Natural killer cell (primary cell): ENCODE results near the gene LPAR2. TPM values are rescaled to one million over a fixed set of nuclear protein-coding genes. Genes with fewer than 3 reads are reported as not detected.

Source experiments
- ATAC-seq, 3 donors: fragments of 150-1000 bp in 2 of 3; fragments of 200-7000 bp in 1 of 3; cut with Tn5 transposase; 1 replicate in 1 of 3; 2 replicates in 2 of 3; pipeline ENCODE4 v1.10.0; 2021; ENCODE audit warnings: mild to moderate bottlenecking in 2 of 3, moderate library complexity in 2 of 3
- DNase-seq, 2 donors: peaks; one replicate each; pipeline versions ENCODE4 v3.0.0 to v3.0.0-alpha.2; 2013 to 2021; ENCODE audit warnings: mixed read lengths in 1 of 2
- H3K27ac ChIP-seq: one replicate; pipeline ENCODE4 v1.5.1; 2013; ENCODE audit warnings: mild to moderate bottlenecking, low read length
- H3K27me3 ChIP-seq: one replicate; pipeline ENCODE4 v1.6.1; 2013; ENCODE audit warnings: low read length; ENCODE audit not compliant: control insufficient read depth, insufficient read depth
- H3K36me3 ChIP-seq: one replicate; pipeline ENCODE4 v1.6.1; 2013; ENCODE audit warnings: low read length; ENCODE audit not compliant: control insufficient read depth, insufficient read depth
- H3K4me1 ChIP-seq: one replicate; pipeline ENCODE4 v1.6.1; 2013; ENCODE audit warnings: low read length; ENCODE audit not compliant: control insufficient read depth, insufficient read depth
- H3K4me3 ChIP-seq: one replicate; pipeline ENCODE4 v1.5.1; 2013; ENCODE audit warnings: low read length
- H3K9me3 ChIP-seq: one replicate; pipeline ENCODE4 v1.6.1; 2013; ENCODE audit warnings: low read length; ENCODE audit not compliant: control insufficient read depth, insufficient read depth
- H3K27ac Mint-ChIP-seq, 2 donors: one replicate each; pipeline ENCODE4 v1.8.0; 2022; ENCODE audit warnings: mild to moderate bottlenecking in 2 of 2, mixed read lengths in 2 of 2, moderate library complexity in 1 of 2
- H3K27me3 Mint-ChIP-seq, 2 donors: one replicate each; pipeline ENCODE4 v1.8.0; 2022; ENCODE audit warnings: low read depth in 2 of 2, mixed read lengths in 2 of 2
- H3K36me3 Mint-ChIP-seq: one replicate; pipeline ENCODE4 v1.8.0; 2022; ENCODE audit warnings: mixed read lengths
- H3K4me1 Mint-ChIP-seq, 2 donors: one replicate each; pipeline ENCODE4 v1.8.0; 2022; ENCODE audit warnings: mixed read lengths in 2 of 2
- H3K4me3 Mint-ChIP-seq: one replicate; pipeline ENCODE4 v1.8.0; 2022; ENCODE audit warnings: mild to moderate bottlenecking, moderate library complexity, mixed read lengths
- H3K9me3 Mint-ChIP-seq, 2 donors: one replicate each; pipeline ENCODE4 v1.8.0; 2022; ENCODE audit warnings: mixed read lengths in 2 of 2
- WGBS: methylation state at CpG from one replicate; pipeline ENCODE4 v1.1.7; 2013; ENCODE audit warnings: missing lambda C conversion rate; ENCODE audit not compliant: insufficient coverage; 5-methylcytosine and 5-hydroxymethylcytosine counted together
- intact Hi-C: fragments of 100-400 bp; cut with micrococcal nuclease; formaldehyde crosslinking; loops from one replicate; pipeline ENCODE4 v1.14.2; 2022
- total RNA-seq, 4 donors: library from RNA; stranded (reverse); fragments of 120-200 nt in 1 of 4; gene quantifications; one replicate each; pipeline versions ENCODE4 v1.2.3 to v1.2.4, GENCODE V29; 2013 to 2022
- TF ChIP-seq, protein P1 (sequence below): fragments of 200-600 bp; IDR thresholded peaks from one replicate; pipeline ENCODE4 v1.8.0; 2022; ENCODE audit warnings: antibody characterized with exemption

The LPAR2 gene
- total RNA-seq, 3 donors from 2014 or later (not counting 1 experiment from before 2014, with no cell fraction given) = 52.1 to 81.5 (median 56.4) TPM

DNA sequence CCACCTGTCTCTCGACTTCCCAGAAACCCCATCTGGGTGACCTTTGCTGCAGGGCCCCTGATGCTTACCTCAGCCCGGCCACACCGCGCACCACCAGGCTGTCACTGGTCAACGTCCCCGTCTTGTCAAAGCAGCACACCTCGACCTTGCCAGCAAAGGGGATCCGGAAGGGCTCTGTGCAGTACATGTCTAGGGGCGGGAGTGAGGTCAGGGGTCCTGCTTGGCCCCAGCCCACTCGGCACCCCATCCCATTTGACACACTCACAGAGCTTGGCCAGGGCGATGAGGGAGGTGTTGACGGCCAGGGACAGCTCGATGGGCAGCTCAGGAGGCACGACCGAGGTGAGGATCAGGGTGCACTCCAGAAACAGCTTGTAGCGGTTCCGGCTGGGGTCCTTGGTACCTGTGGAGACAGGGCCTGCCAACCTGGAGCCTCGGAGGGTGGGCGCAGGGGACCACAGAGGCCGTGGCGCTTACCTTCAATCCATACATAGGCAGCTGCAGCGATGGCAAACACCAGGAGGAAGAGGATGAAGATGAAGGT is 27.1 kb upstream of the LPAR2 start:
- DNase-seq (no peak), ATAC-seq (no peak)
- Mint-ChIP-seq H3K27ac (no peak overlapping the region), H3K27me3 (no peaks in the 10 kb centered on the region), H3K9me3 (no peaks in the 10 kb centered on the region), H3K4me3 (no peak overlapping the region), H3K4me1 (peaks cover 0 to 9% of the 10 kb centered on the region in 2 donors), H3K36me3 (no peaks in the 10 kb centered on the region)
- Histone ChIP-seq H3K27ac (no peak overlapping the region), H3K4me3 (no peak overlapping the region), H3K9me3 (no peaks in the 10 kb centered on the region), H3K4me1 (no peaks in the 10 kb centered on the region), H3K36me3 (peaks cover 89% of the 10 kb centered on the region), H3K27me3 (no peaks in the 10 kb centered on the region)
- intact Hi-C loops = no loop called here
- TF ChIP-seq, protein P1, sequence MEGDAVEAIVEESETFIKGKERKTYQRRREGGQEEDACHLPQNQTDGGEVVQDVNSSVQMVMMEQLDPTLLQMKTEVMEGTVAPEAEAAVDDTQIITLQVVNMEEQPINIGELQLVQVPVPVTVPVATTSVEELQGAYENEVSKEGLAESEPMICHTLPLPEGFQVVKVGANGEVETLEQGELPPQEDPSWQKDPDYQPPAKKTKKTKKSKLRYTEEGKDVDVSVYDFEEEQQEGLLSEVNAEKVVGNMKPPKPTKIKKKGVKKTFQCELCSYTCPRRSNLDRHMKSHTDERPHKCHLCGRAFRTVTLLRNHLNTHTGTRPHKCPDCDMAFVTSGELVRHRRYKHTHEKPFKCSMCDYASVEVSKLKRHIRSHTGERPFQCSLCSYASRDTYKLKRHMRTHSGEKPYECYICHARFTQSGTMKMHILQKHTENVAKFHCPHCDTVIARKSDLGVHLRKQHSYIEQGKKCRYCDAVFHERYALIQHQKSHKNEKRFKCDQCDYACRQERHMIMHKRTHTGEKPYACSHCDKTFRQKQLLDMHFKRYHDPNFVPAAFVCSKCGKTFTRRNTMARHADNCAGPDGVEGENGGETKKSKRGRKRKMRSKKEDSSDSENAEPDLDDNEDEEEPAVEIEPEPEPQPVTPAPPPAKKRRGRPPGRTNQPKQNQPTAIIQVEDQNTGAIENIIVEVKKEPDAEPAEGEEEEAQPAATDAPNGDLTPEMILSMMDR = no peak
- WGBS = 97% methylated on average over 22 of the region's 22 CpGs

DNA sequence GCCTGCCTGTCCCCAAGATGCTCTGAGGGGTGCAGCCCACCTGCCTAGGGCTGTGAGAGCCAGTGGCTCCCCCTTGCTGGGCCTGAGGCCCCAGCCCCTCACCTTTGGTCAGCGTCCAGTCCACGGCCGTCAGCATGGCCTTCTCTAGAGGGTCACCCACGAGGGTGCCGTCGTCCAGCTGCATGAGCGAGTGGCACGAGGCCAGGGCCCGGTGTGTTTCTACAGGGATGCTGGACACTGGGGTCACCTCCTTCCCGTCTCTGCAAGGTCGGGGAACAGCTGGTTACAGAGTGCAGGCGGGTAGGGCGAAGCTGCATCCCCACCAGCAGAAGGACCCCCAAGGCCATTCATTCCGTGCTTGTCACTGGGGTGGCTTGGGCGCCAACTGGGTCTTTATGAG is 26.4 kb upstream of the LPAR2 start:
- Mint-ChIP-seq H3K4me3 (no peak overlapping the region), H3K27ac (no peak overlapping the region), H3K36me3 (no peaks in the 10 kb centered on the region), H3K9me3 (no peaks in the 10 kb centered on the region), H3K27me3 (no peaks in the 10 kb centered on the region), H3K4me1 (peaks cover 0 to 9% of the 10 kb centered on the region in 2 donors)
- H3K27ac ChIP-seq = no peak overlapping the region
- DNase-seq = no peak
- WGBS = 97% methylated on average over 15 of the region's 15 CpGs
- H3K9me3 ChIP-seq = no peaks in the 10 kb centered on the region
- TF ChIP-seq, protein P1 = no peak
- peaks cover 87% of the 10 kb centered on the region for H3K36me3 ChIP-seq
- no peak overlapping the region for H3K4me3 ChIP-seq
- no peaks in the 10 kb centered on the region for H3K4me1 ChIP-seq
- no peak for ATAC-seq
- intact Hi-C loops = no loop called here
- H3K27me3 ChIP-seq = no peaks in the 10 kb centered on the region

DNA sequence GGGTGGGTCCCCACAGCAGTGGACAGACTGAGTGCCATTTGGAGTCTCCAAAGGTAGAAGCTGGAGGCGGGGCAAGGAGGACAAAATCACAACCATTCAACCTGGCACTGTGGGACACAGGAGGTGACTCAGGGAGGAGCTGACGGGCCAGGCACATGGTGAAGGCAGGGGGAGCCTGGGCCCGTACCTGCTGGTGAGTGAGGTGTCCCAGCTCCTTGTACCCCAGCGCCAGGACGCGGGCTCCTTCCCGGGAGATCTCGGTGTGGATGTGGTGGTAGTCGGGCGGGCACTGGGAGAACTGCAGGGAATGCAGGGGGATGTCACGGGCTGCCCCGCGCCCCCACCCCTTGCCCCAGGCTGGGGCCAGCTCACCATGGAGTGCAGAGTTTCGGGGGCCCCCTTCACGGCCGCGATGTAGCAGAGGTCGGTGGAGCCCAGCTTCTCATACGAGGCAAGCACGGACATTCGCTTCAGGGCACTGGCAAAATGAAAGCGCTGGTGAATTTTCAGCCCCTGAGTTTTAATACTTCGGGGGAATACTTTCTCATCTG is 25.7 kb upstream of the LPAR2 start:
- Histone ChIP-seq H3K27me3 (no peaks in the 10 kb centered on the region), H3K4me3 (no peak overlapping the region), H3K36me3 (peaks cover 85% of the 10 kb centered on the region), H3K9me3 (no peaks in the 10 kb centered on the region), H3K27ac (no peak overlapping the region), H3K4me1 (no peaks in the 10 kb centered on the region)
- WGBS = 94% methylated on average over 23 of the region's 23 CpGs
- Mint-ChIP-seq H3K27ac (no peak overlapping the region), H3K36me3 (no peaks in the 10 kb centered on the region), H3K4me1 (peaks cover 0 to 9% of the 10 kb centered on the region in 2 donors), H3K27me3 (no peaks in the 10 kb centered on the region), H3K9me3 (no peaks in the 10 kb centered on the region), H3K4me3 (no peak overlapping the region)
- intact Hi-C loops = no loop called here
- TF ChIP-seq, protein P1 = no peak
- ATAC-seq (no peak), DNase-seq (no peak)
